HG02943 (cell line): ENCODE results near the gene ATP1A4.
"Not testable (repeated sequence)": the region's sequence is repeated elsewhere in the genome, so short reads cannot be mapped to it uniquely, and the experiment has no call there.

Experiments used
- ATAC-seq: cut with Tn5 transposase; IDR thresholded peaks from one replicate; pipeline ENCODE4 v1.9.1; 2021; ENCODE audit warnings: mild to moderate bottlenecking, low read depth, moderate library complexity; ENCODE audit not compliant: unreplicated experiment

ATP1A4 gene

GRCh38 chr1:160151303-160151702 lies at the start of gene ATP1A4:
Gene ATP1A4, plus strand, starts transcription at chr1:160151603. Its CDS starts 438 bp downstream, at chr1:160152041.
- no peak for ATAC-seq

- no peak for ATAC-seq
Observed at GRCh38 chr1:160101717-160102522, 49.5 kb upstream of the ATP1A4 start.

GRCh38 chr1:160103658-160104408 lies 47.6 kb upstream of the ATP1A4 start:
- no peak for ATAC-seq

- no peak for ATAC-seq
Observed at GRCh38 chr1:160104486-160104885, 46.9 kb upstream of the ATP1A4 start.

GRCh38 chr1:160105155-160105554 lies 46.2 kb upstream of the ATP1A4 start:
- ATAC-seq = no peak

GRCh38 chr1:160107512-160107911 lies 43.9 kb upstream of the ATP1A4 start:
- ATAC-seq = no peak

GRCh38 chr1:160108888-160109662 lies 42.3 kb upstream of the ATP1A4 start:
- ATAC-seq = no peak

- no peak for ATAC-seq
Observed at GRCh38 chr1:160109686-160110085, 41.7 kb upstream of the ATP1A4 start.

GRCh38 chr1:160111462-160111861 lies 39.9 kb upstream of the ATP1A4 start:
- not testable (repeated sequence) for ATAC-seq

- no peak for ATAC-seq
Observed at GRCh38 chr1:160112357-160112756, 39.0 kb upstream of the ATP1A4 start.

GRCh38 chr1:160113407-160113806 lies 38.0 kb upstream of the ATP1A4 start:
- no peak for ATAC-seq

GRCh38 chr1:160114085-160114484 lies 37.3 kb upstream of the ATP1A4 start:
- no peak for ATAC-seq

GRCh38 chr1:160115545-160116282 lies 35.7 kb upstream of the ATP1A4 start, which contains the start of gene ATP1A2:
Gene ATP1A2, plus strand, starts transcription at chr1:160115759. Its CDS starts 103 bp downstream, at chr1:160115862.
- no peak for ATAC-seq

- ATAC-seq = no peak
Observed at GRCh38 chr1:160116283-160117147, 34.9 kb upstream of the ATP1A4 start.

- no peak for ATAC-seq
Observed at GRCh38 chr1:160117300-160117699, 34.1 kb upstream of the ATP1A4 start.

- no peak for ATAC-seq
Observed at GRCh38 chr1:160117709-160118183, 33.7 kb upstream of the ATP1A4 start.

- ATAC-seq = no peak
Observed at GRCh38 chr1:160118928-160119327, 32.5 kb upstream of the ATP1A4 start.

- ATAC-seq = no peak
Observed at GRCh38 chr1:160120797-160121196, 30.6 kb upstream of the ATP1A4 start.

GRCh38 chr1:160121388-160121787 lies 30.0 kb upstream of the ATP1A4 start:
- no peak for ATAC-seq
